SKM-1 treated with dmso at 0.1 percent for 144 hours (cell line): Measurements from ENCODE around the gene SGCD.
"Not testable (repeated sequence)": the region's sequence is repeated elsewhere in the genome, so short reads cannot be mapped to it uniquely, and the experiment has no call there.

Experiments used
- DNase-seq: peaks from one replicate; lab custom pipeline; 2025; ENCODE audit not compliant: unreplicated experiment; lab: John Stamatoyannopoulos, UW

The SGCD gene

DNA sequence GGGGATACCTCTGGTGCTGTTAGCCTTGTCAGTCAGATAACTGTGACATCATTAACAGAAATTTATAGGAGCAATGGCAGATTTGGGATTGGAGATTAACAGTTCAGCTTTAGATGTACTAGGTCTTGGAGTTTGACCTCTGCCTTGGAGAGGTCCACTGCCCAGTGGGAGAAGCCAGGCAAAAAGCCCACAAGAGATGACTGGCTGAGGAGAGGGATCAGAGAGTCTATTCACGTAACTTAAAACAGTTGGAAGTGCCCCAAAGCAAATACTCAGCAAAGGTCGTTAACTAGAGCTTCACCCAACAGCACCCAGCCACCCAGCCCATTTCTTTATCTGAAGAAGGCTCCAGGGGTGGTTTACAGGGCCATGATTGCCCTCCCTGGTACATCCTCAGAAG lies 290.5 kb downstream of the SGCD start:
- no peak for DNase-seq

DNA sequence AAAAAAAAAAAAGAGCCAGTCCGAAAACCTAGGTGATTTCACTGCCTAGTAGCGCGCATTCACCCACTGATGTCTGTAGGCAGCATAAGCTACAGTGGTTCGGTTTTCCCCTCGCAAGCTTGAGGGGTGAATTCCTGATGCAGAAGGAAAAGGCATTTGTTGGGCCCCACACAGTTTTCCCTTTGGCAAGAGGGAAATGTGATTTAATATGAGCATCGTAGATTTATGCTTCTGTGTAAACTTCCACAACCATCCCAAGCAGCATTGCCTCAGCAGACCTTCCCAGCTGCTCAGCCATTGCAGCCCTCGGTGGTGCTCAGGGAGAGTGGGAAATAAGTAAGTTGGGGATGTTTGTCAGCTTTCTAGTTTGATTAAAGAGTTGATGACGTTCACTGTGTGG lies 291.6 kb downstream of the SGCD start:
- DNase-seq, result no peak

DNA sequence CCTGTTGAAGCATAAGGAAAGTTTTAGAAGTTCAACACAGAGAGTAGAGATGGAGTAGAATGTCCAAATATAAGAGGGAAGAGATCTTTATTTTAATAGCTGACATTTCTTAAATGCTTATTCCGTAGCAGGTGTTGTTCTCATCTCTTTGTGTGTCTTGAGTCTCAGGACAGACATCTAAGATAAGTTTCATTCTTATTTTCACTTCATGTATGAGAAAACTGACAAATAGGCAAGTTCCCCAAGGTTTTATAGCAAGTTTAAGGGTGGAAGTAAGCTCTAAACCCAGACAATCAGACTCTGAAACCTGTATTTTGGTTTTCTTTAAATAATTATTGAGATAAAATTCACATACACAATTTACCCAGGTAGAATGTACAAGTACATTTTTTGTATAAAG lies 294.8 kb downstream of the SGCD start:
- DNase-seq, result no peak

DNA sequence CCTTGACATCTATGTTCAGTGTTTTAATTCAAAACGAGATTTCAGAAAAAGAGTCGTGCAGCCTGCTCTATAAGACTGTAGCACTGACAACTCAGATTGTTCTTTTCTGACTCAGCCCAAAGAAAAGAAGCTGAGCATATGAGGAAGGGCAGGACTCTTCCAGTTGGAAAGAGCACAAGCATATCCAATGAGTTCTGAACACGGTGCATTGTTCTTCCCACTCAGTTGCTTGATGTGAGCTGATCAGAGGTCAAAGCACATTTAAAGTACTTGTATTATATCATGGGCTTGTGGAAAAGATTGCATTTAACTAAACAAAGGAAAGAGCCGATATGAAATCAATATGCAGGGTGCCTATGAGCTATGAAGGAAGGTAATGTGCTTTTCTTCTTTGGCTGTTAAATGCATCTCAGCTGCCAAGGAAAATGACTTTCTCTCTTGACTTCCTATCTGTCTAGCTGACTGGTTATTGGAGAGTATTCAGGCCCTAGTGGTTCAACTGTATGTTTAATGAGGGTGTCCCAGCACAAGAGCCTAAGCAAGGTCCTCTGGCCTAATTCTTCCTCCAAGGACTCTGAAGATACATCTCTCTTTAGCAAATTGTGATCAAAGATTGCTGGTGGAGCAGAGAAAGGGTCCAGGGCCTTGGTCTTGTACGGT lies 296.5 kb downstream of the SGCD start:
- no peak for DNase-seq

DNA sequence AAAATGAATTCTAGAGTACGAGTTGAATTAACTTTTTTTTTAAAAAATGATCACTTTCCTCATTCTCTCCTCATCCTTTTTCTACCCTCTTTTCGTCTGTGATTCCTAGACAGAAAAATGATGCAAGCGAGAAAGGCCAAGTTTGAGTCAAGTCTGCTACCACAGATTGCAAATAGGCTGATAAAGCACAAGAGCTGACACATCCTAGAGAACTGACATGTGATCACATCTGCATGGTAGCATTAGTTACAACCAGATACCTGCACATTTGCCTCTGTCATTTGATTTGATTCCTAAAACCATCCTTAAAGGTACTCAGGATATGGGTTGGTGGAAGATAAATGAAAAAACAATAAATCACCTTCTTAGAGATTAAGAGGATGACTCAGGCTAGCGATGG lies 297.7 kb downstream of the SGCD start:
- no peak for DNase-seq

DNA sequence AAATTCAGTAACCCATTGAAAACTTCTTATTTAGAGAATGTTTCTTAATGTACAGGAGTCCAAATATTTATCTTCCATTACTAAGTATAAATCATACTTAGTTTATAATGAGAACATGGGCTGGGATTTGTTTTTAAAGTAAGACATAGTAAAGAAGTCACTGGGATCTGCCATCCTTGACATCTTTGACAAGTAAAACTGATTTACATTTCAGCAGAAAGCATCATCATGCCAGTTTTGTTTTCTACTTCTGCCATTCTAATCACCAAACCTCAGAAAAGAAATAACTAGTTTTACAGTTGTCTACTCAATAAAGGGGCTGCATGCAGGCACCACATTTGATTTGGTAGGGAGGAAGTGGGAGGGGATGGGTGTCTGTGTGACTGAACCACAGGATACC lies 301.5 kb downstream of the SGCD start:
- DNase-seq, result no peak

DNA sequence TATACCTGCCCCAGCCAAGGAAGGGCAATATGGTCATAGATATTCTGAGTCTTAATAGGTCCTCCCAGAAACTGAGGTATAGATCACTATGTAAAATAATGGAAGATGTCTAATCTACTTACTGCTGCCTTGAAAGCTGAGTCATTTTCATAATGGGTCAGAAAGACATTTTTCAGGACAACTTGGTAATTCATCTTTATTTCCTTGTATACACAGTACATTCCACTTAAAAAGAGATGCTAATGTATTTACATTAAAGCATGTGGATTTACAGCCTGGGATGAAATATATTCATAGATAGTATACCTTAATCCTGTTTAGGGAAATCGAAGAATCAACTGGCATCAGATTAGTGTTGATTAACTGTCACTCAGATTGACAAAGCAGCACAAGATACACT lies 304.0 kb downstream of the SGCD start:
- no peak for DNase-seq

DNA sequence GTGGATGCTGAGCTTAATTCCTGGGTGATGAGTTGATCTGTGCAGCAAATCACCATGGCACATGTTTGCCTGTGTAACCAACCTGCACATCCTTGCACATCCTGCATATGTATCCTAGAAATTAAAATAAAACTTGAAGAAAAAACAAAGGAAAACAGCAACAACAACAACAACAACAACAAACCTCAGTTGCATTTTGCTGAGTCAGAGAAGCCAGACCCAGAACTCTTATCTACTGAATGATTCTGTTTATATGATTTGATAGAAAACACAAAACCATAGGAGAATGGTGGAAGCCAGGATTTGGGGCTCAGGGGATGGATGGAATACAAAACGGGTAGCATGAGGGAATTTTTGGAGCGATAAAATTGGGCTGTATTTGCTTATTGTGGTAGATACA lies 307.3 kb downstream of the SGCD start:
- no peak for DNase-seq

DNA sequence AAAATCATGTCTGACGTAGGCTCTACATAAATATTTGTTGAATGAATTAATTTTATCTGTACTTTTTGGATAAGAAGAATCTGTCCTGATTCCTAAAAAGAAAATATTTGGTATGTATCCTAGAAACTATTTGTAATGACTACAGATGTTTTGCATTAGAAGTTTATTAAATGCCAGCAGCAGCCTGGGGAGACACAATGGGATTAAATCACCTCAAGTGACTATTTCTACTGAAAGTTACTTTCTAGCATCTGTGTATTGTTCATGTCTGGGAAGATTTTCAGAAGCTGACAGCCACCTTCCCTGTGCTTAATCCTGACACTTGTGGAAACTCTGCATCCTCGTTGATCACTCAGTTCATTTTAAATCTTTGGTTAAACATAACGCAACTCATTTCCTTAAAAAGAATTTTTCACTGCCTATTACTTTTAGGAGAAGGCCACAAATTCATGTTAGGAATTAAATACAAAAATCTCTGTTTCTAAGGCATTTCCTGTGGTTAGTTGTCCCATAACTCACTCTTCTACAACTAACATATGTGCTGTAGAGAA lies 313.8 kb downstream of the SGCD start:
- no peak for DNase-seq

DNA sequence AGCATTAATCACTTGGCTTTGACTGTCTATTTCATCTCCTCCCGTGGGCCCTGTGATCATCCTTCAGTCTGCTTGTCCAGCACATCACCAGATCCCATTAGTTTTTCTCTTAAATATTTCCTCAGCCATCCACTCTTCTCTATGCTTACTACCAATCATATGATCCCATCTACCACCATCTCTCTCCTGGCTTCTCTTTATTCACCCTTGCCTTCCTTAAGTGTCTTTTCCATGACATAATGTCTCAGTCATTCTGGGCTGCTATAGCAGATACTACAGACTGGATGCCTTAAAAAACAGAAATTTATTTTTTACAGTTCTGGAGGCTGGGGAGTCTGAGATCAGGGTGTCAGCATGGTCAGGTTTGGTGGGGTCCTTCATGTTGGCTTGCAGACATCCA lies 314.7 kb downstream of the SGCD start:
- no peak for DNase-seq

DNA sequence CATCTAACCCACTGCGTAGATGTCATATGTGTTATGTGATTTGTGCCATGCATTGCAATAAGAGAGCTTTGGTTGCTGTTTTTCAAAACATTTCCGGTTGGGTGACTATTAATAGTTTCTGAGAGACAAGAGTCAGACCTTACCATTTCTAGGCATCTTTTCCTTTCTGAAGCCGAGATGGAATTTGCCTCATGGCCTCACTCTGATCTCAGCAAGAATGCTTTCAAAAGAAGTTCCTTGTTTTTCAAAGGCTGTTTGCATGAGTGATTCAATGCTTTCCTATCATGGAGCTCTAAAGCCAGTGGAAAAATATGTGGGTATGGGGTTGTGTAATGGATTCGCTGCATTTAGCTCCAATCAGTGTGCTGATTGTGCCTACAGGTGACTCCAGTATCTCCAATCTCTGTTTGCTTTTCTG lies 320.1 kb downstream of the SGCD start:
- no peak for DNase-seq

DNA sequence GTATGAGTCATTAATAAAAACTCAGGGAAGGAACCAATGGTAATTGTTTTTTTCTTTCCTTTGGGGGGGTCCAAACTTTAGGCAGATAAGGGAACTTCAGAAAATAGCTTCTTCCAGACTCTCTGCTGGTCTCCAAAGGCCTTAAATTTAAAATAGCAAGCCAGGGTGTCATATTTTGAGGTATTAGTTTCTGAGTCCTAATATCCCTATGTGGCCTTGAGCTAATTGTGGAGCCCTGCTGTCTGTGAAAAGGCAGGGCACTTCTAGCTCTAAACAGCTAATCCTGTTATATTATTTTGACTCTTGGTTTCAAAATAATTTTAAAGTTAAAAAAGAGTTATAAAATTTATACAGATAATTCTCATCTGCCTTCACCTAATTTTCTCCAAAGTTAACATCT lies 327.5 kb downstream of the SGCD start:
- no peak for DNase-seq

DNA sequence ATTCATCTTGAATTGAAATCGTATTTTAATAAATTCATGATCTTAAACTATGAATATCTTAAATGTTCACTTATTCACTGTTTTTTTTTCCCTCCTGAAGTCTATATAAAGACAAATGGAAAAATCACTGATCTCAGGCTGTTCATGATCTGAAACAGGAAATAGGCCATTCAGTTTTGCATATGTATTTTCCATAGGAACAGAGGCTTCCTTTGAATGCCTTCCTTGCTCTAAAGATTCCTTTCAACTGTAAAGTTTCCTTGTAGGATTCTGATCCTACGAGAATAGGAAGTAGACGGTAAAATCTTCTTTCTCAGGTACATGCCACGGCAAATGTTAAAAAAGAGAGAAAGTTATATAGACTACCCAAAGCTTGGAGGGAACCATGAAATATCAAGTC lies 328.8 kb downstream of the SGCD start:
- DNase-seq, result no peak

DNA sequence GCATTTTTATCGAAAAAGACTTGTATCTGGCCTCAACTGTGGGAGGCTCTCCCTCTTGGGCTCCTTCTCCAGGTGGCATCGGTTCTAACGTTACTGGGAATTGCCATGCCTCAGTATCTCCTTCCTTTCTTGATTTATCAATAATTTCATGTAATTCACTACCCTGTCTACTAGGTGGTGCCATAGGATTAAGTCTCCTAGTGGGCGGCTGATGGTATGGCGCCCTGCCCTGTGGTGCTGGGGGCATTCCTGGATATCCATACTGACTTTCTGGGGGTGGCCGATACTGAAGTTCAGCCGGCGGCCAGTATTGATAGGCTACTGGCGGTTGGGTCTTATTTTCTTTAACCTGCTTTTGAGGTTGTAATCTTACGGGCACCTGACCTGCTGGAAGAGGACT lies 337.9 kb downstream of the SGCD start:
- not testable (repeated sequence) for DNase-seq

DNA sequence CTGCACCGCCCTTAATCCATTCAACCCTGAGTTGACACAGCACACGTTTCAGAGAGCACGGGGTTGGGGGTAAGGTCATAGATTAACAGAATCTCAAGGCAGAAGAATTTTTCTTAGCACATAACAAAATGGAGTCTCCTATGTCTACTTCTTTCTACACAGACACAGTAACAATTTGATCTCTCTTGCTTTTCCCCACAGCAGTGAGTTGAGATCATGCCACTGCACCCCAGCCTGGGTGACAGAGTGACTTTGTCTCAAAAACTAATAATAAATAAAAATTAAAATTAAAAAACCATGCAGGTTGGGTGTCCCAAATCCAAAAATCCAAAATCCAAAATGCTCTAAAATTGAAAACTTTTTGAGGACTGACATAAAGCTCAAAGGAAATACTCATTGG lies 339.7 kb downstream of the SGCD start:
- DNase-seq, result not testable (repeated sequence)

DNA sequence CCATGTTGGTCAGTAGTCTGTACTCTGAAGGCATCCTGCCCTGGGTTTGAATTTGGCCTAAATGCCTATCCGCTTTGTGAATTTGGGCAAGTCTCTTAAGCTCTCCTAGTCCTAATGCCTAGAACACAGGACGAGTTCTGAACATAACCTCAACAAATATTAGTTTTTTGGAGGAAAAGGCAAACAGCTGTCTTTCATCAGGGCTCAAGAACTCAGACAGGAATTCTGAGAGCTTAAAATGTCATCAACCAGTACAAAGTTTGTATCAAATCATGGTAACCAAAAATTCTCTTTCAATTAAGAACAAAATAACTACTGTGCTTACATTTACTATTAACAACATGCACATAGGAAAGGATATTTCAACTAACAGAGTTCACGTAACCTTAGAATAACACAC lies 340.7 kb downstream of the SGCD start:
- no peak for DNase-seq

DNA sequence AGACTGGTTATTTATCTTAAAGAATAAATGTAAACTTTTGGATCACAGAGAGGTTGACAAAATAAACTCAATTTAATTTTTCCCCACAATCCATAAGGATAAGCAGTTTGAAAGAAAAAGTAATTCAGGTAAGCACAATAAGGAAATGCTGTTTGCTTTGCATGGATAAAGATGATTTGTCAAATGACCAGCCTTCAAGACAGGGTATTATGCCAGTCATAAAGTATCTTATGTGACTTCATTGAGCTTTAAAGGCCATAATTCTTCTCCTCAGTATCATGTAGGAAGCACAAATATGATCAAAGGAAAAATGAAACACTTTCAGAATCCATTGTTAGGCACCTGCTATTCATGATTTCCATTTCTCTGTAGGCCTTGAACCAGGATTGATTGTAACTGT lies 342.5 kb downstream of the SGCD start:
- no peak for DNase-seq

DNA sequence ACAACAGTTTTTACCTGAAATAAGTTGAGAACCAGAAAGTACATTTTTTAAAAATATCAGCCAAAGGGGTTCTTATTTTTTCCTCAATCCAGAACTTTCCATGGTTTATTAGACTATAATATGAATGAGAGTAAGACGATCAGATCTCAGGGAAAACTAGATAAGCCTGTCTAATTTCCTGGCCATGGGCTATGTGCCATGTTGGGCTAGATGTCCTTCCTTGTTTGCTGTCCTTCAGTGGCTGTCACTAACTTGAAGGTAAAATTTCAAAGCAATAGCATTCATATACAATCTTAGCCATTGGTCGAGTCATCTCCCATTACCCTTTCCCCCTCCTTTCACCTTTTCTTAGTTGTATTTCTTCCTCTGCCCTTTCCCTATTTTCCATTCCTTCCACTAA lies 343.7 kb downstream of the SGCD start:
- no peak for DNase-seq

DNA sequence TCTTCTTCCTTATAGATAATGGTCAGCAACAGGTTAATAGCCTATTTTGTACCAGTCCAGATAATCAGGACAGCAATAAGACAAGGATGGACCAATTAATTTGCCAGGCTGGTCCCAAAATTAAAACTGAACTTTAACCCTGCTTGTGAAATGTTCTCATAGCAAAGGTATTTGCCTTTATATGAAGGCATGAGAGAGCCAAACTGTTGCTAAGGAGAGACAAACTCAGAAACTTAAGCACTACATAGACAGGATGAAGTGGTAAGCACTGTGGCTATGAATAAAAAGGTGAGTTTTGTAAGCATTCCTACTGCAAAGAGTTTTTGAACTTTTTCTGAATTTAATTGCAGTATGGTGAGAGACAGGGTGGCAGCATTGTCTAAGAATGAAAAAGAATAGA lies 348.4 kb downstream of the SGCD start:
- no peak for DNase-seq

DNA sequence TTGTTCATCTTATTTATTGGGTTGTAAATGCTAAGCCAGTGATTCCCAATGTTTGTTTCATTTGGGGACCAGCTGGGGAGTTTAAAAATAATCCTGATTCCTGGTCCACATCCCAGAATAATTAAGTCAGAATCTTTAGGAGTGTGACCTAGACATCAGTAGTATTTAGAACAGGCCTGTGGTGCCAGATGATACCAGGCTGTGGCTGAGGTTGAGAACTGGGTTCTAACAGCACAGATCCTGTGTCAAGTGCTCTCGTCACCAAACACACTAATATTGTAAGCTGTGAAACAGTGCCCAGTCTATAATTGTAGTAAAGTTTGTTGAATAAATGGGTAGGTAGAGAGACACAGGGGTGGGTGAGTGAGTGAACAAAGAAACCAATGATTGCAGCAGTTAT lies 351.0 kb downstream of the SGCD start:
- no peak for DNase-seq

DNA sequence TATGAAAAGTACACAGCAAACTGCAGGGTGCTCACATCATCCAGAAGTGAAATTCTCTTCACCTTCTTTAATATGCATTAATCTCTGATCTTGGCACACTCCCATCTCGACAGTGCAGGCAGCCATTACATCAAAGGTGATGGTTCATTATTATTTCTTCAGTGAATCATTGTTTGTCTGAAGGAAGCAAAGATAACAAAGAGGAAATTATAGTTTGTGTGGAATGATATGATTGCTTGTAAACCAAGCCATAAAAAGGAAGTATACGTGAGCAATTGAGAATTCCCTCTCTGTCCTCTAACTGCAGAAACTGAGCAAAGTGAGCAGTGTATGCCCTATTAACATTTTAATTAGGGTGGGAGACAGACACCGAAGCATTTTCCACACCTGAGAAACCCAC lies 351.5 kb downstream of the SGCD start:
- DNase-seq, result no peak

DNA sequence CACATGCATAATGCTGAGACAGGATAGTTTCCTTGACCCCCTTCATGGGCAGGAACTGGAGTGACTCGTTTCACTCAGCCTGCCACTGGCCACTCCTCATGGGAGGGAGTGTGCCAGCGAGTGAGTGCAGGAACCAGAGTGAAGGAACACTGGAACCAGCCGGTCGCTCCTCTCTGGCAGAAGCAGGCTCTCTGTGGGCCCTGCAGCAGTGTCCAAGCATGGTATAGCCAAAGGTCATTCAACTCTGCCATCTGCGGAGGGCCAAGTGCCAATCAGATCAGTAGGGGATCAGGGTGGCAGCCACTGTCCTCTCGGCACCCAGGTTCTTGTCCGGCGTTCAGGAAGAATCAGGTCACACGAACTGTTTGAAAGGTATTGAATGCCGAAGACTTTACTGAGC lies 353.9 kb downstream of the SGCD start:
- no peak for DNase-seq

DNA sequence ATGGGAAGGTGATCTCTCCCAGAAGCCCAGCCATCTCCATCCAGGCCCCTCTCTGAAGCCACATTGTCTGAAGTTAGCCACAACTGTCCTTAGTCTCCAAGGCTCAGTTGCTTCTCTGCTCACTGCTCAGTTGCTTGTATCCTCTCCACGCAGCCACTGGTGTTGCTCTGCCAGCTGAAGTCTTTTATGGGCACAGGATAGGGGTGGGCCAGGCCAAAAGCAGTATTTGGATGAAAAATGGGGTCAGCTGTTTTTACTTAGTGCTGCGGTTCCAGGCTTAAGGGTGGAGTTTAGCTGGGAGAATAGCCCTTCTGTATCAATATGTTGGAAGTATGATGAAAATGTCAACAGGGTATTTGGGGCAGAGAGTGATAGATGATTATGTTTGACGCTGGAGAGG lies 354.3 kb downstream of the SGCD start:
- DNase-seq, result no peak
